ENCODE data around the gene ZCCHC10. TPM values are rescaled to one million over a fixed set of nuclear protein-coding genes. Genes with fewer than 3 reads are reported as not detected.

Gene ZCCHC10
- polyA plus RNA-seq (ENCODE audit: insufficient read length in 10 of 10) = 10 to 100 TPM; 21.3 to 28.1 (median 25.1) TPM
- long read RNA-seq, donor 1, transcript ZCCHC10-201 (4 exons, 2,178 nt) = major isoform, 10 of 16 reads
- long read RNA-seq, donor 1, partial matches to known transcripts = 0 of 16 reads
- long read RNA-seq, donor 1, other reads (novel, unspliced or antisense) = 0 of 16 reads
- long read RNA-seq, donor 2, transcript ZCCHC10-201 (4 exons, 2,178 nt) = major isoform, 5 of 8 reads
- long read RNA-seq, donor 2, partial matches to known transcripts = 0 of 8 reads
- long read RNA-seq, donor 2, other reads (novel, unspliced or antisense) = 0 of 8 reads
- long read RNA-seq, donor 3 = 0 reads
- long read RNA-seq, donor 4, transcript ZCCHC10-201 (4 exons, 2,178 nt) = major isoform, 5 of 5 reads
- long read RNA-seq, donor 4, partial matches to known transcripts = 0 of 5 reads
- long read RNA-seq, donor 4, other reads (novel, unspliced or antisense) = 0 of 5 reads
- long read RNA-seq, donor 5, transcript ZCCHC10-201 (4 exons, 2,178 nt) = major isoform, 7 of 15 reads
- long read RNA-seq, donor 5, partial matches to known transcripts = 0 of 15 reads
- long read RNA-seq, donor 5, other reads (novel, unspliced or antisense) = 0 of 15 reads
- long read RNA-seq, donor 6, transcript ZCCHC10-201 (4 exons, 2,178 nt) = major isoform, 5 of 9 reads
- long read RNA-seq, donor 6, partial matches to known transcripts = 0 of 9 reads
- long read RNA-seq, donor 6, other reads (novel, unspliced or antisense) = 0 of 9 reads
- long read RNA-seq, donor 7, partial matches to known transcripts = 0 of 5 reads
- long read RNA-seq, donor 7, other reads (novel, unspliced or antisense) = 0 of 5 reads
- long read RNA-seq, donor 8, transcript ZCCHC10-201 (4 exons, 2,178 nt) = major isoform, 6 of 8 reads
- long read RNA-seq, donor 8, partial matches to known transcripts = 0 of 8 reads
- long read RNA-seq, donor 8, other reads (novel, unspliced or antisense) = 0 of 8 reads
- long read RNA-seq, donor 9, partial matches to known transcripts = 0 of 3 reads
- long read RNA-seq, donor 9, other reads (novel, unspliced or antisense) = 0 of 3 reads

- peak; percentile 94 to 99 (median 97) for DNase-seq
Measured at GRCh38 chr5:133025804-133026663, at the start of gene ZCCHC10. ZCCHC10 (minus strand) TSS chr5:133026549; CDS start chr5:133026537, 12 bp downstream.

GRCh38 chr5:133075572-133076536 is 49.5 kb upstream of the ZCCHC10 start:
- DNase-seq = peak in 1 of 3 donors; percentile 6

- no peak for DNase-seq
Measured at GRCh38 chr5:133072021-133072420, 45.7 kb upstream of the ZCCHC10 start.

DNA sequence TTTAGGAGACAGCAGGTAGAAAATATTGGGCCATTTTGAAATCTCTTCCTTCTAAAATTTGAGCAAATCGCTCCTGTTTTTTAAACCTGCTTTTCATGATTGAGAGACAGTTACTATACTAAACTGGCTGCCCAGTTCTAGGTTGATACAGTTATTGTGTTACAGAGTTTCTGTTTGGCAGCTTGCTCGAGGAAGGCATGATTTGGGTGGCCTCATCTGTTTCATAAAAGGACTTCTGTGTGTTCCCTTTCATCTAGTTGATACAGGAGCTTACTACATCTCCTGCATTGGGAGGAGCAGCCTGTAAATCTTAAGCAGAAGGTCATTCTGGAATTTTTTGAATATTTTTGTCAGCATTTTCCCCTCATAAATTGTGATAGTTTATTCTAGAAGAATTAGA is 39.7 kb upstream of the ZCCHC10 start:
- no peak for DNase-seq

- DNase-seq = no peak
Measured at GRCh38 chr5:133065471-133065870, 39.1 kb upstream of the ZCCHC10 start.

DNA sequence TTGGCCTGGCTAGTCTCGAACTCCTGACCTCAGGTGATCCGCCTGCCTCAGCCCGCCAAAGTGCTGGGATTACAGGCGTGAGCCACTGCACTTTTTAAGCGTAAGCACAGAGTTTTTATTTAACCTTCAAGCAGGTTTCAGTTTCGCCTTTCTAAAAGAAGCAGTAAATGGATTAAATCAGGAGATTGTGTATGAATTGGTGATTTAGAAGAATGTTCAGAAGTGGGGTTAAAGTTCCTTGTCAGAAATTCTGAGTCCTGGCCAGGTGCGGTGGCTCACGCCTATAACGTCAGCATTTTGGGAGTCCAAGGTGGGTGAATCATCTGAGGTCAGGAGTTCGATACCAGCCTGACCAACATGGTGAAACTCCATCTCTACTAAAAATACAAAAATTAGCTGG is 37.6 kb upstream of the ZCCHC10 start:
- no peak for DNase-seq

- DNase-seq = no peak
Measured at GRCh38 chr5:133062276-133062675, 35.9 kb upstream of the ZCCHC10 start.

GRCh38 chr5:133059621-133060020 is 33.3 kb upstream of the ZCCHC10 start:
- no peak for DNase-seq

GRCh38 chr5:133056891-133057290 is 30.5 kb upstream of the ZCCHC10 start:
- no peak for DNase-seq

- no peak for DNase-seq
Measured at GRCh38 chr5:133054697-133055471, 28.5 kb upstream of the ZCCHC10 start.

DNA sequence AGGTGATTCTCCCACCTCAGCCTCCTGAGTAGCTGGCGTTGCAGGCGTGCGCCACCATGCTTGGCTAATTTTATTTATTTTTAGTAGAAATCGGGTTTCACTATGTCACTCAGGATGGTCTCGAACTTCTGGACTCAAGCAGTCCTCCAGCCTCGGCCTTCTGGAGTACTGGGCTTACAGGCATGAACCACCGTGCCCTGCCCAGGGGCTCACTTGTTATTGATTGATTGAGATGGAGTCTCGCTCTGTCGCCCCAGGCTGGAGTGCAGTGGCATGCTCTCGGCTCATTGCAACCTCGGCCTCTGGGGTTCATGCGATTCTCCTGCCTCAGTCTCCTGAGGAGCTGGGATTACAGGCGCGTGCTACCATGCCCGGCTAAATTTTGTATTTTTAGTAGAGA is 27.1 kb upstream of the ZCCHC10 start:
- DNase-seq = no peak

DNA sequence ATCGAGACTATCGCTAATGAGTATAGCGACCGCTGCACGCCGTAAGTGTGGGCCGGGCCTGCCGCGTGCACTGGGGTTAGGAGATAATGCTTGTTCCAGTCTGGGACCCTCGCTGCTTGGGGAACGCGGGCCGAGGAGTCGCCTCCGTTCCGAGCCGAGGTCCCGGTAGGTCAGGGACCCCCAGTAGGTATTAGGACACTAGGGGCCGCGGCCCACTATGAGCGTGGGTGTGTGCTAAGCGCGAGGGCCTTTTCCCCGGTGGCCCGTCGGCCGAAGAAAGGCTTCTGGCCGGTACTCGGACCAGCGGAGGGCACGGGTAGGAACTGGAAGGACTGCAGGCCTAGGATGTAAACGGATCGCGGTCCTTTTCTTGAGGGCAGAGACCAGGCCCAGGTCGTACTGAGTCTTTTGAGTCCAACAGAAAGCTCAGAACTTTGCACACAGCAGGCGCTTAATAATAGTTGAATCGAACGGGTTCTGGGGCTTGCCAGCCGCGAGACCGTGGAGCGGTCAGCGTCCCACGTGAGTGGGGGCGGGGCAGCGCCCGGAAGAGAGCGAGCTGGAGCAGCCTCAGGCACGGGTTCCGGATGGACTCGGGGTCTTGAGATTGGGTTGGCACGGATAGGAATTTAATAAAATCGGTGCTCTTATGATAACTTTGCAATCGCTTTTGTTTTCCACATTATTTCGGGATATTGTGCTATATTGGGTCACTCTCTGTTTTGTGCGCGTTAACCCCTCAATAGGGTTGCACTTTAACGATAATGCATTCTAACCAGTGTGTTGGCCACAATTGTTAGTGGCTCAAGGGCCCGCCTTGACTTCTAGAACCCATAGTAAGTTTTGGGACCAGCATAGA is 26.2 kb upstream of the ZCCHC10 start:
- DNase-seq = peak; percentile 28 to 74 (median 54)

- DNase-seq = peak; percentile 99 to 100 (median 100)
Measured at GRCh38 chr5:133051542-133052316, 25.4 kb upstream of the ZCCHC10 start, which contains the start of gene HSPA4. HSPA4 (plus strand) TSS chr5:133052013; CDS start chr5:133052251, 238 bp downstream.

DNA sequence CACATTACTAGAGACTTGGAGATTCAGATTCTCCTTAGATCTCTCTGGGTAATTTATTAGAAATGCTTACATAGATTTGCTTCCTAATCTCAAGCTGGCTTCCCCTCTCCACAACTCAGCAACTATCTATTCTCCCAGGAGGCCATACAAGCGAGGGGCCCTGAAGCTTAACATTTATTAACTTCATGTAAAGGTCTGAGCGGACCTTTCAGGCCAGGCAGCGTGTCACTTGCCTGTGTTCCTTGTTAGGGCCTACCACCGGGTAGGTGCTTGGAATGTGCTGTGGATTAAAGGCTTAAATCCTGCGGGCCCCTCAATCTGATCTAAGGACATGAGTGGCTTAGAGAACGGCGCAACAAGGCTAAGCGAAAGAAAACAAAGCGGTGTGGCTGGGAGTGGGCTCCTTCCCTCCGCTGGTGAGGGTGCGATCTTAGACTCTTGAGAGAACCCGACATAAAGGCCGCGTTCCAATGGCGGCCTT is 24.8 kb upstream of the ZCCHC10 start:
- DNase-seq = no peak

GRCh38 chr5:133050521-133050920 is 24.2 kb upstream of the ZCCHC10 start:
- DNase-seq = peak in 1 of 3 donors; percentile 12

GRCh38 chr5:133049726-133050048 is 23.3 kb upstream of the ZCCHC10 start:
- no peak for DNase-seq

All from muscle of back (tissue), 13 donors.